ENCODE measurements around the gene SLC66A3. TPM values are rescaled to one million over a fixed set of nuclear protein-coding genes. Genes with fewer than 3 reads are reported as not detected.
"Not testable (repeated sequence)": the region's sequence is repeated elsewhere in the genome, so short reads cannot be mapped to it uniquely, and the experiment has no call there.

Gene SLC66A3
- total RNA-seq, 3 donors from 2014 or later = 47.6 to 111 (median 62.6) TPM

- H3K27me3 ChIP-seq = no peaks in the 10 kb centered on the region
- intact Hi-C loops (cut with DNase I; ENCODE audit: low total_unique reads) = no loop called here
- DNase-seq (ENCODE audit: low spot score in 2 of 2) = peak in 1 of 2 donors; percentile 16
- no peaks in the 10 kb centered on the region for H3K4me1 ChIP-seq
- no peaks in the 10 kb centered on the region for H3K36me3 ChIP-seq
- no peak overlapping the region for H3K4me3 ChIP-seq
- no peak for TF ChIP-seq POLR2A (IDR thresholded peaks at IDR 0.05)
- H3K9me3 ChIP-seq = no peaks in the 10 kb centered on the region
- H3K27ac ChIP-seq = no peak overlapping the region
Measured at GRCh38 chr2:11163439-11164317, 8.4 kb downstream of the SLC66A3 start.

- H3K27me3 ChIP-seq; H3K9me3 ChIP-seq; intact Hi-C loops (cut with DNase I; ENCODE audit: low total_unique reads); H3K4me1 ChIP-seq; DNase-seq (ENCODE audit: low spot score in 2 of 2); H3K27ac ChIP-seq; H3K4me3 ChIP-seq; H3K36me3 ChIP-seq: not testable (repeated sequence)
Measured at GRCh38 chr2:11165046-11165445, 9.8 kb downstream of the SLC66A3 start.

- Histone ChIP-seq H3K4me1 (no peaks in the 10 kb centered on the region), H3K27me3 (no peaks in the 10 kb centered on the region), H3K27ac (no peak overlapping the region), H3K9me3 (no peaks in the 10 kb centered on the region), H3K36me3 (no peaks in the 10 kb centered on the region), H3K4me3 (no peak overlapping the region)
- DNase-seq (ENCODE audit: low spot score in 2 of 2) = peak in 1 of 2 donors; percentile 5
- no peak for TF ChIP-seq POLR2A (IDR thresholded peaks at IDR 0.05)
- TF ChIP-seq POLR2AphosphoS5 (IDR thresholded peaks at IDR 0.05) = no peak
- no peak for TF ChIP-seq CTCF (IDR thresholded peaks at IDR 0.05)
- intact Hi-C loops (cut with DNase I; ENCODE audit: low total_unique reads) = no loop called here
Measured at GRCh38 chr2:11166476-11166875, 11.2 kb downstream of the SLC66A3 start.

- no peak overlapping the region for H3K4me3 ChIP-seq
- no peaks in the 10 kb centered on the region for H3K4me1 ChIP-seq
- no peaks in the 10 kb centered on the region for H3K36me3 ChIP-seq
- no peak overlapping the region for H3K27ac ChIP-seq
- TF ChIP-seq CTCF (IDR thresholded peaks at IDR 0.05) (no peak), POLR2A (IDR thresholded peaks at IDR 0.05) (no peak), POLR2AphosphoS5 (IDR thresholded peaks at IDR 0.05) (no peak)
- intact Hi-C loops (cut with DNase I; ENCODE audit: low total_unique reads) = no loop called here
- H3K27me3 ChIP-seq = no peaks in the 10 kb centered on the region
- DNase-seq (ENCODE audit: low spot score in 2 of 2) = no peak
- H3K9me3 ChIP-seq = no peaks in the 10 kb centered on the region
Measured at GRCh38 chr2:11168488-11168887, 13.2 kb downstream of the SLC66A3 start.

- intact Hi-C loops (cut with DNase I; ENCODE audit: low total_unique reads) = no loop called here
- no peak for DNase-seq (ENCODE audit: low spot score in 2 of 2)
- no peaks in the 10 kb centered on the region for H3K27me3 ChIP-seq
- H3K4me1 ChIP-seq = no peaks in the 10 kb centered on the region
- H3K9me3 ChIP-seq = no peaks in the 10 kb centered on the region
- no peak overlapping the region for H3K27ac ChIP-seq
- H3K36me3 ChIP-seq = no peaks in the 10 kb centered on the region
- H3K4me3 ChIP-seq = no peak overlapping the region
- TF ChIP-seq CTCF (IDR thresholded peaks at IDR 0.05) (no peak), POLR2AphosphoS5 (IDR thresholded peaks at IDR 0.05) (no peak), POLR2A (IDR thresholded peaks at IDR 0.05) (no peak)
Measured at GRCh38 chr2:11169333-11169732, 14.1 kb downstream of the SLC66A3 start.

GRCh38 chr2:11174222-11174621 is 19.0 kb downstream of the SLC66A3 start:
- intact Hi-C loops (cut with DNase I; ENCODE audit: low total_unique reads) = no loop called here
- Histone ChIP-seq H3K9me3 (no peaks in the 10 kb centered on the region), H3K27ac (no peak overlapping the region), H3K4me1 (peaks cover 0 to 5% of the 10 kb centered on the region in 2 donors), H3K36me3 (no peaks in the 10 kb centered on the region), H3K27me3 (no peaks in the 10 kb centered on the region), H3K4me3 (no peak overlapping the region)
- TF ChIP-seq POLR2A (IDR thresholded peaks at IDR 0.05) (no peak), CTCF (IDR thresholded peaks at IDR 0.05) (no peak), POLR2AphosphoS5 (IDR thresholded peaks at IDR 0.05) (no peak)
- no peak for DNase-seq (ENCODE audit: low spot score in 2 of 2)

Measured in breast epithelium (tissue), 4 donors.